GM19023 (cell line): ENCODE results near the gene FFAR3.
"Not testable (repeated sequence)": the region's sequence is repeated elsewhere in the genome, so short reads cannot be mapped to it uniquely, and the experiment has no call there.

Experiments used
- ATAC-seq: cut with Tn5 transposase; IDR thresholded peaks from one replicate; pipeline ENCODE4 v1.9.1; 2021; ENCODE audit warnings: mild to moderate bottlenecking, moderate library complexity; ENCODE audit not compliant: unreplicated experiment

Gene FFAR3

DNA sequence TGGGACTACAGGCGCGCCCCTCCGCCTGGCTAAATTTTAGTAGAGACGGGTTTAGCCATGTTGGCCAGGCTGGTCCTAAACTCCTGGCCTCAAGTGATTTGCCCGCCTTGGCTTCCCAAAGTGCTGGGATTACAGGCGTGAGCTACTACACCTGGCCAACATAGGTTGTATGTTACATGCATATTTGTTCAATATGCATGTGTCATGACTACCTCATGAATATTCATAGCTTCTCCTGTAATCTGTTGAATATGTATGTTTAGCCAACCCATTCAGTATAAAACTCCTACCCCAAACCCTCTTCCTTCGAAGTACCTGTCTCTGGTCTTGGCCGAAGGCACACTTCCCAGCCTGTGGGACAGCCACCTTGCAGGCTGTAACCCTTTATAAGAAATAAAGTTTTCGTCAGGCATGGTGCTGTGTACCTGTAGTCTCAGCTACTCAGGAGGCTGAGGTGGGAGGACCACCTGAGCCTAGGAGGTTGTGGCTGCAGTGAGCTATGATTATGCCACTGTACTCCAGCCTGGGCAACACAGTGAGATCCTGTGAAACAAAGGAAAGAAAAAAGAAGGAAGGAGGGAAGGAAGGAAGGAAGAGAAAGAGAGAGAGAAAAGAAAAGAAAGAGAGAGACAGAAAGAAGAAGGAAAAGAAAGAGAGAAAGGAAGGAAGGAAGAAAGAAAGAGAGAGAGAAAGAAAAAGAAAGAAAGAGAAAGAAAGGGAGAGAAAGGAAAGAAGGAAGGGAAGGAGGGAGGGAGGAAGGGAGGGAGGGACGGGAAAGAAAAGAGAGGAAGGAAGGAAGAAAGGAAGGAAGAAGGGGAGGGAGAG lies 41.9 kb downstream of the FFAR3 start:
- ATAC-seq: no peak

DNA sequence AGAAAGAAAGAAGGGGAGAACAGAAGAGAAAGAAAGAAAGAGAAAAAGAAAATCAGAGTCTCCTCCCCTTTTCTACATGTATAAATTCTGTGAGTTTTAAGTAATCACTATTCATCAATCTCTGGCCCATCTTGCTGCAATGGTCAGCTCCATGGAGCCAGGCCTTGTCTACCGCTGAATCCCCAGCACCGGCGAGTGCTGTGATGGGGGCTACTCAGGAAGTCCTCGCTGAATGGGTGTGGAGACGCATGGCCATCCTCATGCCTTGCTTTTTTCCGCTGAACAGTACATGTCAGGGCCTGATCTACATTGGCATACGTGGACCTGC lies 42.5 kb downstream of the FFAR3 start:
- ATAC-seq: no peak

DNA sequence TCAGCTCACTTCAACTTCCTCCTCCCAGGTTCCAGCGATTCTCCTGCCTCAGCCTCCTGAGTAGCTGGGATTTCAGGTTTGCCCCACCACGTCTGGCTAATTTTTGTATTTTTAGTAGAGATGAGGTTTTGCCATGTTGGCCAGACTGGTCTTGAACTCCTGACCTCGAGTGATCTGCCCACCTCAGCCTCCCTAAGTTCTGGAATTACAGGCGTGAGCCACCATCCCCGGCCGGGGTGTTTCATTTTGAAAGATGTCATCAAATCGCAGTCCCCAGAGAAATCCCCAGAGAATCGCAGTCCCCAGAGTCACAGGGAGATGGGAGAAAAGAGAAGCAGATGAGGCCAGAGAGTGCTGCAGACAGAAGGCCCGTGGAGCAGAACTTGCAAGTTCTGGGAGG lies 43.2 kb downstream of the FFAR3 start:
- not testable (repeated sequence) for ATAC-seq

DNA sequence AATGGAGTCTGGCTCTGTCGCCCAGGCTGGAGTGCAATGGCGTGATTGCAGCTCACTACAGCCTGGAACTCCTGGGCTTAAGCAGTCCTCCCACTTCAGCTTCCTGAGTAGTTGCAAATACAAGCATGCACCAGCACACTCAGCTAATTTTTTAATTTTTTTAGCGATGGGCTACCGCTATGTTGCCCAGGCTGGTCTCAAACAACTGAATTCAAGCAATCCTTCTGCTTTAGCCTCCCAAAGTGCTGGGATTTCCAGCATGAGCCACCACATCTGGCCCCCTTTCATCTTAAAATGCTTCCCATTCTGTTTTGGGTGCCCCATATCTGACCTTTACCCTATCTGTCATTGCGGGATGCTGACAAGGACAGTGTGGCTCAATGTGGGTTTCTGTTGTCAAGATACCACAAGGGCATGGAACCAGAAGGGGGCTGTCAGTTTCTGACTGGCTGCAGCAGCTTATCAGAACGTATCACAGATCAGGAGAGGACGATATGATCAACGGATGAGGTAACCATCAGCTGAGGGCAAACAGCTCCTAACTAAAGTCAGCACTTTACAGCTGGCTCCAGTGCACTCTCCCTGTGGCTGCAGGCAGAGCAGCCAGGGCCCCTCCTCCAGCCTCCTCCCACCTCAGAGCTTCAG lies 45.0 kb downstream of the FFAR3 start:
- no peak for ATAC-seq

DNA sequence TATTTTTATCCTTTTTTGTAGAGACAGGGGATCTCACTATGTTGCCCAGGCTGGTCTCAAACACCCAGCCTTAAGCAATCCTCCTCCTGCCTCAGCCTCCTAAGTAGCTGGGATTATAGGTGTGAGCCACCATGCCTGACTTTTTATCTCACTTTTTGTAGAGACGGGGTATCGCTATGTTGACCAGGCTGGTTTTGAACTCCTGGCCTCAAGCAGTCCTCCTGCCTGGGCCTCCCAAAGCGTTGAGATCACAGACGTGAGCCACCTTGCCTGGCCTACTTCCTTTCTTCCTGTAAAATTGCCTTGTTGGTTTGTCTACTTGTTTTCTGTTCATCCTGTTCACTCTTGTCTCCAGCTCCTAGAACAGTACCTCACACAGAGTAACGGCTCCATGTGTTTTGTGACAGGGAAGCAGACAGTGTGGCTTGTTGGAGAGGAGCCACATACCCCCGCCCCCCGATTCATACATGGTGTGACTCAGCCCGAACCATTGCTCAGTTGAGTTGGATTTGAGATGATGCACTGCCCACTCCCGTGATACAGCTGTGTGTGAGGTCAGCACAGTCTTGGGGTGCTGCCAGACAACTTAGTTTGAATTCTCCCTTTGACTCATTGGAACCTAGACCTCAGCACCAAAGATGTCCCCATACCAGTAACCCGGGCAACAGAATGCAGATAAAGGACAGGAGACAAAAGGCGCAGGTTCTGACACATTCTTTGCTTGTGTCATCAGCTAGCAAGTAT lies 46.8 kb downstream of the FFAR3 start:
- ATAC-seq: peak; percentile 81

DNA sequence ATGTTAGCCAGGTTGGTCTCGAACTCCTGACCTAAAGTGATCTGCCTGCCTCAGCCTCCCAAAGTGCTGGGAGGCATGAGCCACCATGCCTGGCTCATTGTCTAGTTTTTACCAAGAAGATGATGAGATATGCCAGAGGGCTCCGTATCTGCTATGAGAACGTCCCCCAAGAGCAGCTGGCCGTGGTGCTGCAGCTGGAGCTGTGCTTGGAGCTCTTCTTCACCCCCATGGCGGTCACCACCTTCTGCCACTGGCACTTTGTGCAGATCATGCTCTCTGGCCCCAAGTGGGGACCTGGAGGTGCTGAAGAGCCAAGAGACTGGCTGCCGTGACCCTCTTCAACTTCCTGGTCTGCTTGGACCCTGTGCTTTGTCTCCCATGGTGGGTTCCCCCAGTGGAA lies 49.4 kb downstream of the FFAR3 start:
- no peak for ATAC-seq

DNA sequence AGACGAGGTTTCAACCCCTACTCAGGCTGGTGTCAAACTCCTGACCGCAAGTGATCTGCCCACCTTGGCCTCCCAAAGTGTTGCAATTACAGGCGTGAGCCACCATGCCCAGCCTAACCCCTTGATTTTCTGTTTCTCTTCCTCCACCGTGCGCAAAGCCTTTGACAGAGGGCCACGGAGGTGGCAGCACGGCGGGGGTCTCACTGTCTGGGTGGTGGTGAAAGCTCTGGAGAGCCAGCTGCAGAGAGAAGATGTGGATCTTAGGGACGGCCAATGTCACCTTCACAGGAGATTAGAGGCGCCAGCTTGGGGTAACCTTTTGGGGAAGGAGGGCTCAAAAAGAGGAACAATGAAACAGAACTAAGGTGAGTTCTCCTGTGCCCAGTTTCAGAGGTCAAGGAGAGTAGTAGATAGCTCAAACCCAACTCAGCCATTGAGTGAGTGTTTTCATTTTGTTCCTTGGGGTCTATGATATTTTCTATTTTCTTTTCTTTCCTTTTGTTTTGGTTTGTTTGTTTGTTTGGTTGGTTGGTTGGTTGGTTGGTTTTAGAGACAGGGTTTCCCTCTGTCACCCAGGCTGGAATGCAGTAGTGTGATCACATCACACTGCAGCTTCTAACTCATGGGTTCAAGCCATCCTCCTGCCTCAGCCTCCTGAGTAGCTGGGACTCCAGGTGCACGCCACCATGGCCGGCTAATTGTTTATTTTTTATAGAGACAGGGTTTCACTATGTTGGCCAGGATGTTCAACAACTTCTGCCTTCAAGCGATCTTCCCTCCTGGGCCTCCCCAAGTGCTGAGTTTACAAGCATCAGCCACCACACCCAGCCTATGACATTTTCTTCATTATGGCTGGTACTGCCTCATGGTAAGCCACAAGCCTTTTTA lies 50.3 kb downstream of the FFAR3 start:
- ATAC-seq: no peak

DNA sequence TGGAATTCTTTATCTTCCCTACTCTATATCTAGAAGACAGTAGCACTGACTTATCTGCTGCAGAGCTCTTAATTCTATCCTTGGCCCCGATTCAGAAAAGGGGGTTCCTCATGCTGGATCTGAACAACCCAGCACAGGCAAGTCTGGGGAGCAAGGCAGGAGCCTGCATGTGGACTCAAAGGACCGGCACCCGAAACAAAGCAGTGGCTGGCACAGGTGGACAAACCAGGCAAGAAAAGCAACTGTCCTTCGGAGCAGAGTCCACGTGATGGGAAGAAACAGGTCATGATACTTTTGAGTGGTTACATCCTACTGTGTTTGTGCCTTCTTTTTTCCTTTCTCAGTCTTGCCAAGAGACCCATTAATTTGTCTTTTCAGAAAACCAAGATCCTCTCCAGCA lies 50.9 kb downstream of the FFAR3 start:
- no peak for ATAC-seq
